ENCODE results near the gene SERPINA4. TPM values are rescaled to one million over a fixed set of nuclear protein-coding genes. Genes with fewer than 3 reads are reported as not detected.

The SERPINA4 gene
- total RNA-seq, 1 experiment from 2014 or later: not detected

- H2BK120ac ChIP-seq (ENCODE audit: low read depth, low read length, poor library complexity, severe bottlenecking): no peak overlapping the region
- Mint-ChIP-seq H3K36me3 (ENCODE audit: insufficient read depth in 1 of 3, low read depth in 3 of 3) (no peaks in the 10 kb centered on the region), H3K4me3 (no peak overlapping the region), H3K4me1 (peaks cover 5 to 8% of the 10 kb centered on the region in 2 experiments), H3K9me3 (no peaks in the 10 kb centered on the region), H3K27me3 (ENCODE audit: low read depth) (peaks cover 12% of the 10 kb centered on the region), H3K27ac (no peak overlapping the region)
- H2BK12ac ChIP-seq (ENCODE audit: insufficient read length, low read depth, low read length): no peak overlapping the region
- H3K27ac ChIP-seq (ENCODE audit: insufficient read length, low read depth, low read length): no peak overlapping the region
- no peak overlapping the region for H3K4ac ChIP-seq (ENCODE audit: low read depth, low read length)
- no peak for TF ChIP-seq CTCF (conservative IDR thresholded peaks at IDR 0.05)
- H2AFZ ChIP-seq (ENCODE audit: low read length): no peak overlapping the region
- H3K79me1 ChIP-seq (ENCODE audit: insufficient read depth, low read depth, low read length, poor library complexity, severe bottlenecking): no peaks in the 10 kb centered on the region
- no peak overlapping the region for H2AK5ac ChIP-seq (ENCODE audit: insufficient read length, low read length)
- H2BK5ac ChIP-seq (ENCODE audit: insufficient read length, low read length): no peak overlapping the region
- no peak overlapping the region for H4K5ac ChIP-seq (ENCODE audit: insufficient read length, low read depth, low read length)
- H3K18ac ChIP-seq (ENCODE audit: insufficient read length, low read depth, low read length): no peak overlapping the region
- no peak overlapping the region for H3K56ac ChIP-seq (ENCODE audit: insufficient read length, low read depth, low read length)
- no peak overlapping the region for H2BK15ac ChIP-seq (ENCODE audit: low read depth, low read length)
- no peak overlapping the region for H3K23ac ChIP-seq (ENCODE audit: insufficient read length, low read depth, low read length)
- no peak overlapping the region for H2BK20ac ChIP-seq (ENCODE audit: low read depth, low read length, poor library complexity, severe bottlenecking)
- H3K4me1 ChIP-seq (ENCODE audit: insufficient read depth, low read length): no peaks in the 10 kb centered on the region
- H4K91ac ChIP-seq (ENCODE audit: insufficient read length, low read depth, low read length): no peak overlapping the region
- no peaks in the 10 kb centered on the region for H3K27me3 ChIP-seq (ENCODE audit: insufficient read depth, low read length)
- no peak overlapping the region for H3K14ac ChIP-seq (ENCODE audit: insufficient read depth, low read length)
- H4K20me1 ChIP-seq (ENCODE audit: control insufficient read depth, insufficient read depth, insufficient read length): no peaks in the 10 kb centered on the region
- H3K9ac ChIP-seq (ENCODE audit: extremely low read depth, insufficient read length, low read length): no peak overlapping the region
- WGBS (ENCODE audit: extremely low coverage, insufficient read length, low lambda C conversion rate): no CpG with 5 or more reads among the region's 3 CpGs
- H3K9me3 ChIP-seq (ENCODE audit: control insufficient read depth, low read depth, low read length): no peaks in the 10 kb centered on the region
- no peak overlapping the region for H4K8ac ChIP-seq (replicated peaks; ENCODE audit: insufficient read length, low read depth, low read length)
- DNase-seq: no peak
- H3K23me2 ChIP-seq (ENCODE audit: insufficient read length, low read depth, low read length, poor library complexity, severe bottlenecking): no peaks in the 10 kb centered on the region
- H3K4me2 ChIP-seq (ENCODE audit: insufficient read depth, insufficient read length, low read length): no peak overlapping the region
- H3T11ph ChIP-seq (ENCODE audit: low read length): no peak overlapping the region
- no peaks in the 10 kb centered on the region for H3K79me2 ChIP-seq (ENCODE audit: insufficient read depth, low read length)
These were observed 25.7 kb upstream of the SERPINA4 start for GRCh38 chr14:94535506-94535905.

Data from H9 (cell line).